Measurements from ENCODE around the gene CYP1A2.

CYP1A2 gene

DNA sequence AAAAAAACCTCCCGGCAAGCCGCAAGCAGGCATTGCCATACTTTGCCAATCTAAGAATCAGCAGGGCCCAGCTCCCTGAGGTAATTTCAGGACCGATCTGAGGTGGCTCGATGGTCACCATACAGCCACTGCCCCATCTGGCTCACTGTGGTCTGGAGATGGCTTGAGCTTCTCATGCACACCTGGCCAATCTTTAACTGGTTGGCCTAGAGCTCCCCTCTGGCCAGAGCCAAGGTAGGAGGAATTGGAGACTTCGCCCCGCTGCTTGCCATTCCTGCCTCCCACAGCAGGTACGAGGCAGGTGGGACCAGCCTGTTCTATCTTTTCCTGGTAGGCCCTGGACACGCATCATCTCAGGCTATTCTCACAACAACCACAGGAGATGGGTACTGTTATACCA is 10.1 kb downstream of the CYP1A2 start:
- Histone ChIP-seq H3K36me3 (ENCODE audit: control insufficient read depth in 5 of 5, insufficient read depth in 5 of 5, low read length in 5 of 5) (no peaks in the 10 kb centered on the region), H3K4me1 (ENCODE audit: control insufficient read depth in 5 of 5, insufficient read depth in 5 of 5, low read length in 5 of 5) (peaks cover 0 to 18% (median 4%) of the 10 kb centered on the region in 5 donors), H3K4me3 (ENCODE audit: low read depth in 1 of 5, low read length in 5 of 5) (no peak overlapping the region), H3K27ac (ENCODE audit: low read depth, low read length) (no peak overlapping the region), H3K9ac (ENCODE audit: low read length in 5 of 5) (no peak overlapping the region), H3K9me3 (ENCODE audit: control insufficient read depth in 5 of 5, low read length in 5 of 5) (no peaks in the 10 kb centered on the region), H3K27me3 (ENCODE audit: control insufficient read depth in 5 of 5, insufficient read depth in 4 of 5, low read length in 5 of 5) (peaks cover 4 to 10% (median 8%) of the 10 kb centered on the region in 5 donors)

GRCh38 chr15:74762791-74763150 is 14.1 kb downstream of the CYP1A2 start:
- peaks cover 4 to 15% (median 8%) of the 10 kb centered on the region in 5 donors for H3K27me3 ChIP-seq (ENCODE audit: control insufficient read depth in 5 of 5, insufficient read depth in 4 of 5, low read length in 5 of 5)
- no peak overlapping the region for H3K4me3 ChIP-seq (ENCODE audit: low read depth in 1 of 5, low read length in 5 of 5)
- no peaks in the 10 kb centered on the region for H3K36me3 ChIP-seq (ENCODE audit: control insufficient read depth in 5 of 5, insufficient read depth in 5 of 5, low read length in 5 of 5)
- H3K4me1 ChIP-seq (ENCODE audit: control insufficient read depth in 5 of 5, insufficient read depth in 5 of 5, low read length in 5 of 5), result peaks cover 0 to 18% (median 4%) of the 10 kb centered on the region in 5 donors
- no peaks in the 10 kb centered on the region for H3K9me3 ChIP-seq (ENCODE audit: control insufficient read depth in 5 of 5, low read length in 5 of 5)
- H3K9ac ChIP-seq (ENCODE audit: low read length in 5 of 5), result no peak overlapping the region
- no peak overlapping the region for H3K27ac ChIP-seq (ENCODE audit: low read depth, low read length)

- Histone ChIP-seq H3K9ac (ENCODE audit: low read length in 5 of 5) (no peak overlapping the region), H3K4me1 (ENCODE audit: control insufficient read depth in 5 of 5, insufficient read depth in 5 of 5, low read length in 5 of 5) (peaks cover 0 to 18% (median 4%) of the 10 kb centered on the region in 5 donors), H3K27ac (ENCODE audit: low read depth, low read length) (no peak overlapping the region), H3K9me3 (ENCODE audit: control insufficient read depth in 5 of 5, low read length in 5 of 5) (no peaks in the 10 kb centered on the region), H3K4me3 (ENCODE audit: low read depth in 1 of 5, low read length in 5 of 5) (no peak overlapping the region), H3K36me3 (ENCODE audit: control insufficient read depth in 5 of 5, insufficient read depth in 5 of 5, low read length in 5 of 5) (no peaks in the 10 kb centered on the region), H3K27me3 (ENCODE audit: control insufficient read depth in 5 of 5, insufficient read depth in 4 of 5, low read length in 5 of 5) (peaks cover 4 to 20% (median 13%) of the 10 kb centered on the region in 5 donors)
Observed at GRCh38 chr15:74763416-74763815, 14.8 kb downstream of the CYP1A2 start.

DNA sequence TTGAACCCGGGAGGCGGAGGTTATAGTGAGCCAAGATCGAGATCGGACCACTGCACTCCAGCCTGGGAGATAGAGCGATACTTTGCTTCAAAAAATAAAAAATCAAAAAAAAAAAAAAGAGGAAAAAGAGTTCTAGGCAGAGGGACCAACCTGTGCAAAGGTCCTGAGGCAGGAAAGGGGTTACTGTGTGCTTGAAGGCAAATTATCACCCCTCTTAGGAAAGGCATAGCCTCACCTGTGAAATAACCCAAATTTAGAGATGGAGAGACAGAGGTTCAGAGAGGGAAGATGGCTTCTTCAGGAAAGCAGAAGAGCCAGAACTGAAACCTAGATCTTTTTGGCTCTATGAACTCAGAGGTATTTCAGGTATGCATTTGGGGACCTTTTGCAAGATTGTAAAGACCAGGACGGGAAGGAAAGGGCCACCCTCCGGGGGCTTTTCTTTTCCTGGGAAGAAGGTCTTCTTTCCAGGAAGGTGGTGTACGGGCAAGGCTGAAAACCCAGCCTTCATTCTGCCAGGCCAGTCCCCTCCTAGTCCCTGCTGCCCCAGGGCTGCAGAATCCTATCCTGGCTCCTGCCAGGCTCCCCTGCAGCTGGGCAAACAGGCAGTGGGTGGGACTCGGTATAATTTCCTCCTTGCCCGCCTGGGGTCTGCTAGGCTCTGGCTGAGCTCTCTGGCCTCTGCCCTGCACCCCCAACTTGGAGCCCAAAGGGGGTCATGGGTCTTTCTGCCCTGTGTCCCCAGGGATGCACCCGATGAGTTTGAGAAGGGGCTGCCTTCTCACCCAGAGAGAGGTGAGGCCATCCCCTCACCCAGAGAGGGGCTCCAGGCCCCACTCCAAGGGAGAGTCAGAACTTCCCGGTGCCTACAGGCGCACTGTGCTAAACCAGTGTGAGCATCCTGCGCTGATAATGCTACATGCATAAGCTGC is 18.8 kb downstream of the CYP1A2 start:
- Histone ChIP-seq H3K27ac (ENCODE audit: low read depth, low read length) (no peak overlapping the region), H3K36me3 (ENCODE audit: control insufficient read depth in 5 of 5, insufficient read depth in 5 of 5, low read length in 5 of 5) (no peaks in the 10 kb centered on the region), H3K9me3 (ENCODE audit: control insufficient read depth in 5 of 5, low read length in 5 of 5) (no peaks in the 10 kb centered on the region), H3K27me3 (ENCODE audit: control insufficient read depth in 5 of 5, insufficient read depth in 4 of 5, low read length in 5 of 5) (peaks cover 4 to 22% (median 9%) of the 10 kb centered on the region in 5 donors), H3K9ac (ENCODE audit: low read length in 5 of 5) (no peak overlapping the region), H3K4me1 (ENCODE audit: control insufficient read depth in 5 of 5, insufficient read depth in 5 of 5, low read length in 5 of 5) (peaks cover 0 to 16% (median 8%) of the 10 kb centered on the region in 5 donors), H3K4me3 (ENCODE audit: low read depth in 1 of 5, low read length in 5 of 5) (no peak overlapping the region)

DNA sequence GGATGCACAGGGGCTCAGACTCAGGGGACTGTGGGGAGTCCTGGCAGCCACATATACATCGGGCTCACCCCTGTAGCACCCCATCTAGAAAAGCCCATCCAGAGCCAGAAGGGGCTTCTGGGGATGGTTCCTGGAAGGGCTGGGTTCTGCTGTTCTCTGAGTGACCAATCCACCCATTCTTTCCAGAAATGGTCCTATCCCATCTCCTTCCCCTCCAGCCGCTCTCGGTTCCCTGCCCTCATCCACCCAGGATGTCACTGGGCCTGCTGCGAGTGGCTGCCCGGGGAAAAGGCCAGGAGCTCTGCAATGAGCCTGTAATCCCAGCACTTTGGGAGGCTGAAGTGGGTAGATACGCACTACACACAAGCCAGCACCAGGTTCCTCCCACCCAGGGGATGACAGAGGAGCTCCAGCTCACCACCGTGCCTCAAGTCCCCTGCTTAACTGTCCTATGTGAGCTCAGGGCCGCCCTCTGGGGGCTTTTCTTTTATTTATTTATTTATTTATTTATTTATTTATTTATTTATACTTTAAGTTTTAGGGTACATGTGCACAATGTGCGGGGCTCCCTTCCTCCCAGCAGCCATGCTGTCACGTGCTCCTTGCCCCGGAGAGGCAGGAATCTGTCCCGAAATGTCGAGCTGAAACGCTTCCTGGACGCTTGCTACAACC is 19.6 kb downstream of the CYP1A2 start:
- Histone ChIP-seq H3K27ac (ENCODE audit: low read depth, low read length) (no peak overlapping the region), H3K9me3 (ENCODE audit: control insufficient read depth in 5 of 5, low read length in 5 of 5) (no peaks in the 10 kb centered on the region), H3K9ac (ENCODE audit: low read length in 5 of 5) (no peak overlapping the region), H3K36me3 (ENCODE audit: control insufficient read depth in 5 of 5, insufficient read depth in 5 of 5, low read length in 5 of 5) (no peaks in the 10 kb centered on the region), H3K4me3 (ENCODE audit: low read depth in 1 of 5, low read length in 5 of 5) (no peak overlapping the region), H3K27me3 (ENCODE audit: control insufficient read depth in 5 of 5, insufficient read depth in 4 of 5, low read length in 5 of 5) (peaks cover 4 to 20% (median 8%) of the 10 kb centered on the region in 5 donors), H3K4me1 (ENCODE audit: control insufficient read depth in 5 of 5, insufficient read depth in 5 of 5, low read length in 5 of 5) (peaks cover 0 to 12% (median 7%) of the 10 kb centered on the region in 5 donors)

DNA sequence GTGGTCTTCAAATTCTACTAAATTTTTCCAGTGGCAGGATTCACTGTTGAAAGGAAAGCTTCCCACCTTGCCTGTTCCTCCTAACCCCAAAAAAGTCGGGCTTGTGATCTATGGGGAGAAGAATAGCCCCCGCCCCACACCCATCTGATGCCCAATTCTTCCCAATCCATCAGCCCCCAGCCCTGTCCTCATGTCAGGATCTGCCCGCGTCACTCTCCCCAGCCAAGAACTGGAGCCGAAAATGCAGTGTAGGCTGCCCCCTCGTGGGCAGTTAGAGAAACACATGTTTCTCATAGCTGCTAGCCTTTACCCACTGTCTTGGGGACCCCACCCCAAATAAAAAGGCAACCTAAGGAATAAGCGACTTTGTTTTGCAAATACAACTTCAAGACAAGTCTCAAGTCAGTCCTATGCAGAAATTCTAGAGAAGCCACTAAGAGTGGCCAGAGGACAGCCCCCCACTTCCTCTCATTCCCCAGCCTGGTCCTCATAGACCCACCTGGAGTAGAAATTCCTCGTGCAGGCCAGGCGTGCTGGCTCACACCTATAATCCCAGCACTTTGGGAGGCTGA is 20.2 kb downstream of the CYP1A2 start:
- Histone ChIP-seq H3K9ac (ENCODE audit: low read length in 5 of 5) (no peak overlapping the region), H3K27me3 (ENCODE audit: control insufficient read depth in 5 of 5, insufficient read depth in 4 of 5, low read length in 5 of 5) (peaks cover 0 to 18% (median 4%) of the 10 kb centered on the region in 5 donors), H3K4me3 (ENCODE audit: low read depth in 1 of 5, low read length in 5 of 5) (no peak overlapping the region), H3K36me3 (ENCODE audit: control insufficient read depth in 5 of 5, insufficient read depth in 5 of 5, low read length in 5 of 5) (no peaks in the 10 kb centered on the region), H3K4me1 (ENCODE audit: control insufficient read depth in 5 of 5, insufficient read depth in 5 of 5, low read length in 5 of 5) (peaks cover 0 to 12% (median 5%) of the 10 kb centered on the region in 5 donors), H3K27ac (ENCODE audit: low read depth, low read length) (no peak overlapping the region), H3K9me3 (ENCODE audit: control insufficient read depth in 5 of 5, low read length in 5 of 5) (no peaks in the 10 kb centered on the region)

DNA sequence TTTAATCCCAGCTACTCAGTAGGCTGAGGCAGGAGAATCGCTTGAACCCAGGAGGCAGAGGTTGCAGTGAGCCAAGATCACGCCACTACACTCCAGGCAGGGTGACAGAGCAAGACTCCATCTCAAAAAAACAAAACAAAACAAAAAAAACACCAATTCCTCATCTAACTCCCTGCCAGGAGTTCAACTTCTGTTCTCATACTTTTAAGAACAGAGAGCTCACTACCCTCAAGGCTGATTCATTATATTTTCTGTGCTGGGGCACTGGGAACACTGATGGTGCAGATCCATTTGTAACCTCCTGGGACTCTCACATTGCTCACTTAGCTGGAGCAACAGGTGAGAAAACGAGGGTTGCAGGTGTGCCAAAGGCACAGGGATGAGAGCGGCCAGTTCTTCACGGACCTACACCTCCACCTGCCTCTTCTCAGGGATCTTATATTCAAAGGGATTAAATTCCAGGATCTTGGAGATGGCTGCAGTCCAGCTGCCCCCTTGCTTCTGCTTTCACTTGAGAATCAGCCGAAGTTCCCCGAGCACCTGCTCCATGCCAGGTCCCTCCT is 20.9 kb downstream of the CYP1A2 start:
- Histone ChIP-seq H3K27ac (ENCODE audit: low read depth, low read length) (no peak overlapping the region), H3K9ac (ENCODE audit: low read length in 5 of 5) (no peak overlapping the region), H3K27me3 (ENCODE audit: control insufficient read depth in 5 of 5, insufficient read depth in 4 of 5, low read length in 5 of 5) (peaks cover 0 to 18% (median 4%) of the 10 kb centered on the region in 5 donors)

GRCh38 chr15:74770211-74770903 is 21.7 kb downstream of the CYP1A2 start:
- Histone ChIP-seq H3K4me1 (ENCODE audit: control insufficient read depth in 5 of 5, insufficient read depth in 5 of 5, low read length in 5 of 5) (peaks cover 0 to 14% (median 7%) of the 10 kb centered on the region in 5 donors), H3K36me3 (ENCODE audit: control insufficient read depth in 5 of 5, insufficient read depth in 5 of 5, low read length in 5 of 5) (no peaks in the 10 kb centered on the region), H3K27ac (ENCODE audit: low read depth, low read length) (no peak overlapping the region), H3K27me3 (ENCODE audit: control insufficient read depth in 5 of 5, insufficient read depth in 4 of 5, low read length in 5 of 5) (peaks cover 0 to 18% (median 4%) of the 10 kb centered on the region in 5 donors), H3K9ac (ENCODE audit: low read length in 5 of 5) (no peak overlapping the region), H3K4me3 (ENCODE audit: low read depth in 1 of 5, low read length in 5 of 5) (no peak overlapping the region), H3K9me3 (ENCODE audit: control insufficient read depth in 5 of 5, low read length in 5 of 5) (no peaks in the 10 kb centered on the region)

More for the DNA sequence above, 20.9 kb downstream of the CYP1A2 start:
- Histone ChIP-seq H3K4me1 (ENCODE audit: control insufficient read depth in 5 of 5, insufficient read depth in 5 of 5, low read length in 5 of 5) (peaks cover 0 to 12% (median 5%) of the 10 kb centered on the region in 5 donors), H3K4me3 (ENCODE audit: low read depth in 1 of 5, low read length in 5 of 5) (no peak overlapping the region), H3K9me3 (ENCODE audit: control insufficient read depth in 5 of 5, low read length in 5 of 5) (no peaks in the 10 kb centered on the region), H3K36me3 (ENCODE audit: control insufficient read depth in 5 of 5, insufficient read depth in 5 of 5, low read length in 5 of 5) (no peaks in the 10 kb centered on the region)

DNA sequence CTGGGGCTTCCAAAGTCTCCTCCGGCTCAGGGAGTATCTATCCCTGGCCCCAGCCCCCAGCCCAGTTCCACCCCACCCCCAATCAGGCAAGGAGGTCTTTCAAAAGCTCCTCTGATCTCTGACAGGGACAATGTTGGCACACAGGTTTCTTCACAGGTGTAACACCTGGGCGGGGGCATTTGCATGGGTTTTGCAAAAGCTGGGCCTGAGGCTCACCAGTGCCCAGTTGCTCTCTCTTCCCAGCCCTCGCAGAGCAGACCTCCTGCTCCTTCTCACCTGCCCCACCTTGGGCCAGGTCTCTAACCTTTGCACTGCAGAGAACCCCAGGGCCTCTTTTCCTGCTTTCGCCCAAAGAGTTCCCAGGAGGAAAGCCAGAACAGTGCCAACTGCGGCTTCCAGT is 24.7 kb downstream of the CYP1A2 start:
- Histone ChIP-seq H3K9ac (ENCODE audit: low read length in 5 of 5) (no peak overlapping the region), H3K9me3 (ENCODE audit: control insufficient read depth in 5 of 5, low read length in 5 of 5) (no peaks in the 10 kb centered on the region), H3K36me3 (ENCODE audit: control insufficient read depth in 5 of 5, insufficient read depth in 5 of 5, low read length in 5 of 5) (no peaks in the 10 kb centered on the region), H3K27ac (ENCODE audit: low read depth, low read length) (no peak overlapping the region), H3K27me3 (ENCODE audit: control insufficient read depth in 5 of 5, insufficient read depth in 4 of 5, low read length in 5 of 5) (peaks cover 0 to 7% (median 0%) of the 10 kb centered on the region in 5 donors), H3K4me3 (ENCODE audit: low read depth in 1 of 5, low read length in 5 of 5) (no peak overlapping the region), H3K4me1 (ENCODE audit: control insufficient read depth in 5 of 5, insufficient read depth in 5 of 5, low read length in 5 of 5) (peaks cover 0 to 44% (median 32%) of the 10 kb centered on the region in 5 donors)

All from subcutaneous abdominal adipose tissue (tissue), 5 donors.